ENCODE results near the gene CD44. TPM values are rescaled to one million over a fixed set of nuclear protein-coding genes. Genes with fewer than 3 reads are reported as not detected.

CD44 gene
- total RNA-seq, 1 donor from 2014 or later, result 1,546 TPM

DNA sequence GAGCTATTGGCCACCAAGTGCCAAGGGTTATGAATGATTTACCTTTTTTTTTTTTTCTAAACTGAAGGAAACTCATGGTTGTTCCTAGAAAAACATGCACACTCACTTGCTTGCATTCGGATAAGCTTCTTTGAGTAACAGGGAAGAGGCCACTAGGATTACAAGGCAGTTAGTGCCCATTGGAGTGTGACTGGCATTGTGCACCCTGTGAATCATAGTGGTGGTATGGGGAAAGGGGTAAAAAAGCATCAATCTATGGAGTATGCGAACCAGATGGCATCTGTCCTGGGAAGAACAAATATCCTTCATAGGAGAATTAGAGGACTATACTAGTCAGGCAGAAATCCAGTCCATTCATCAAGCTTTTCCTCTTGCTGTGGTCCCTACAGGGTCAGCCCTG, 24.2 kb downstream of the CD44 start:
- intact Hi-C loops (cut with micrococcal nuclease), result loop anchor here (1.0 to 10.0 kb wide), 4 partner anchors 19 to 578 kb away; no protein-coding TSS in a partner anchor
- Mint-ChIP-seq H3K27me3 (no peaks in the 10 kb centered on the region), H3K27ac (peak overlapping the region; percentile 91), H3K4me3 (peak overlapping the region; percentile 60), H3K9me3 (no peaks in the 10 kb centered on the region), H3K36me3 (ENCODE audit: low read depth) (peaks cover 85% of the 10 kb centered on the region), H3K4me1 (peaks cover 100% of the 10 kb centered on the region)
- TF ChIP-seq, protein P1, sequence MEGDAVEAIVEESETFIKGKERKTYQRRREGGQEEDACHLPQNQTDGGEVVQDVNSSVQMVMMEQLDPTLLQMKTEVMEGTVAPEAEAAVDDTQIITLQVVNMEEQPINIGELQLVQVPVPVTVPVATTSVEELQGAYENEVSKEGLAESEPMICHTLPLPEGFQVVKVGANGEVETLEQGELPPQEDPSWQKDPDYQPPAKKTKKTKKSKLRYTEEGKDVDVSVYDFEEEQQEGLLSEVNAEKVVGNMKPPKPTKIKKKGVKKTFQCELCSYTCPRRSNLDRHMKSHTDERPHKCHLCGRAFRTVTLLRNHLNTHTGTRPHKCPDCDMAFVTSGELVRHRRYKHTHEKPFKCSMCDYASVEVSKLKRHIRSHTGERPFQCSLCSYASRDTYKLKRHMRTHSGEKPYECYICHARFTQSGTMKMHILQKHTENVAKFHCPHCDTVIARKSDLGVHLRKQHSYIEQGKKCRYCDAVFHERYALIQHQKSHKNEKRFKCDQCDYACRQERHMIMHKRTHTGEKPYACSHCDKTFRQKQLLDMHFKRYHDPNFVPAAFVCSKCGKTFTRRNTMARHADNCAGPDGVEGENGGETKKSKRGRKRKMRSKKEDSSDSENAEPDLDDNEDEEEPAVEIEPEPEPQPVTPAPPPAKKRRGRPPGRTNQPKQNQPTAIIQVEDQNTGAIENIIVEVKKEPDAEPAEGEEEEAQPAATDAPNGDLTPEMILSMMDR (IDR thresholded peaks at IDR 0.05), result no peak
- ATAC-seq (ENCODE audit: low read depth), result no peak
- ChIA-PET CTCF (interaction anchor here (0.6 to 2.3 kb wide), 13 partner anchors 12 to 166 kb away, joined by 3 to 12 read pairs (median 4); no protein-coding TSS in a partner anchor), POLR2A (interaction anchor here (0.6 to 9.4 kb wide), 17 partner anchors 9 to 166 kb away, joined by 3 to 50 read pairs (median 4); partner anchors contain the start of gene CD44)
- no peak for DNase-seq

DNA sequence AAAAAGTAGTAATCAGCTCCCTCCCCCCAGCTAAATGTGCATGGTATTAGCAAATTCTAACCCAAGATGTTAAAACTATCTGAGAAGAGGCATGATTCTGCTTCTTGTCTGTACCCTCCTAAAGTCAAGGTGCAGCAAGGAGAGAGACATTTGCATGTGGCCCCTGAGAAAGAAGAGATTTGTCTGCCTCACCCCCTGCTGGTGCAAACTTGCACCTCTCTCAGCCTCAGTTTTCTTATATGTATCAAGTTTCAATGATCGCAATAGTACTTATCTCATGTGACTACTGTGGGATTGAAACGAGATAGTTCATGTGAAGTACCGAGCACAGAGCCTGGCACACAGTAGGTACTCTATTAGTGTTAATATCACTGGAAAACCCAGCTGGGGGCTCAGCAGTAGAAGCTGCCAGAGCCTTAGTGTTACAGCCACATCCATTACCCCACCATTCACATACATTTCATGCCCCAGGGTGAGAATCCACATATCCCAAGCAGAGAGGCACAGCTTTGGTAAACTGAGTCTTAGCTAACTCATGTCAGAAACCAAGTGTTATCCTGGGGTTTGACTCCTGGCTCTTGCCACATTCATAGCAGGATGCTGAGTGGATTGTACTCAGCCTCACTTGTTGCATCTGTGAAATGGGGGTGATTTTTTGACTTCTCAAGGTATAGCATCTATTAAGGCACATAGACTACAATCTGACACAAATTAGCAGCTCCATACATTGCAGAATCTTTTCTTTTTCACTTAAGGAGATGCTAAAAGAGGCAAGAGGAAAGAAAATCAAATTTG, 24.9 kb downstream of the CD44 start:
- Mint-ChIP-seq H3K4me3 (peak overlapping the region; percentile 60), H3K4me1 (peaks cover 100% of the 10 kb centered on the region), H3K27ac (peak overlapping the region; percentile 91), H3K27me3 (no peaks in the 10 kb centered on the region), H3K36me3 (ENCODE audit: low read depth) (peaks cover 85% of the 10 kb centered on the region), H3K9me3 (no peaks in the 10 kb centered on the region)
- intact Hi-C loops (cut with micrococcal nuclease), result loop anchor here (1.0 to 10.0 kb wide), 4 partner anchors 20 to 579 kb away; no protein-coding TSS in a partner anchor
- POLR2A ChIA-PET, result interaction anchor here (0.7 to 9.4 kb wide), 11 partner anchors 10 to 167 kb away, joined by 3 to 50 read pairs (median 6); partner anchors contain the start of gene CD44
- TF ChIP-seq, protein P1 (IDR thresholded peaks at IDR 0.05), result no peak
- CTCF ChIA-PET, result interaction anchor here (0.7 to 2.3 kb wide), 9 partner anchors 16 to 167 kb away, joined by 3 to 12 read pairs (median 4); no protein-coding TSS in a partner anchor
- no peak for ATAC-seq (ENCODE audit: low read depth)
- no peak for DNase-seq

DNA sequence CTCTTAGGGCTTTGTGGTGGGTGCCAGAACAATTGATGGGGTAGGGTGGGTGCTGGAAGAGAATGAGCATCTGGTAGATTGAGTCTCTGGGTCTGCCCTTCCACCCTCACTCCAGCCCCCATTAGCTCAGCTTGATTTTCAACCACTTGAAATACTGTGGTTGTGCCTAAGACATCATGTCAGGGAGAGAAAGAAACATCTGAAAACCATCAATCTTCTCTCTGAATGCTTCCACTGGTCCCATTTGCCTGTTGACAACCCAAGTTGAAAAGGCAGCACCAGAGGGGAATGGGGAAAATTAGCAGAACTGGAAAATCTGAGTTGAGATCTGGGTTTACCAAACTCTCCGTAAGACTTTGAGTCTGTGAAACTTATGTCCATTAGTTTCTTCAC, 26.1 kb downstream of the CD44 start:
- Mint-ChIP-seq H3K27ac (peak overlapping the region; percentile 91), H3K36me3 (ENCODE audit: low read depth) (peaks cover 85% of the 10 kb centered on the region)
- ATAC-seq (ENCODE audit: low read depth), result no peak

DNA sequence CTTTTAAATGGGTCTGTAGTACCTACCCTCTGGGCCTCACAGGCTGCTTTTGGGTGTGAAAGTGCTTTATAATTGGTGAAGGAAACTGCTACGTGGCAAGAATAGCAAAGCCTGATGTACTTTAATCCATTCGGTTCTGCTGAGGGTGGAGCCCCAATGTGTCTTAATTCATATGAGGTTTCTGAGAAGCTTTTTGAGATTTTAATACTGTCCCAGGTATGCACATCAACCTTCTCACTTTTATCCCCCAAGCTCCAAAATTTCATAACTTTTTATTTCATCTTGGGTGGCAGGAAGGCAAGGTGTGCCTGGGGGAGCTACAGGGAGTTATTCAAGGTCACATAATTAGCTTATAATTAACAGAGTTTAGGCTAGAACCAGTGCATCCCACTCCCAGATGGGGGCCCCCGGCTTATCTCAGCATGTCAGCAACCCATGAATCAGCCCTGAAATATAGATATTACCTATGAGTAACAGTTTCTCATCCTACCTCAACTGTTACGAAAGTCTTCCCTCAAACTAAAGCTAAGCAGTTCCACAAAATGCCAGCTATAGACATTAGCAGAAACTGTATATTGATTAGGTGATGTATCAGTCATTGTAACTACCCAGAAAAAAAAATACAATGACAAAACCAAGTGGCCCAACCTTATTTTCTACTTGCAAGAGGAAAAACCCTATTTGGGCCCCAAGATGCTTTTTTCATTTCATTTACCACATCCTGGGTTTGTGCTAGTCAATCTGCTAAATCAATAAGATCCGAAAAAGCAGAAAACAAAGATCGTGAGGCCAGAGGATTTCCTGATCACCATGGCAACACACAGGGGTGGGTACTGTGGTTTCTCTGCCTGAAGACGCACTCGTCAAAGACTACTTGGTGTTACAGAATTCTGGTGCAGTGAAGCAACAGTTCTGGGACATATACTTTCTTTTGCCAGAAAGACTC, 26.7 kb downstream of the CD44 start:
- peaks cover 82% of the 10 kb centered on the region for H3K36me3 Mint-ChIP-seq (ENCODE audit: low read depth)
- H3K27me3 Mint-ChIP-seq, result no peaks in the 10 kb centered on the region
- TF ChIP-seq, protein P1 (IDR thresholded peaks at IDR 0.05), result no peak
- peak; percentile 68 for ATAC-seq (ENCODE audit: low read depth)
- POLR2A ChIA-PET, result interaction anchor here (0.6 to 9.4 kb wide), 10 partner anchors 10 to 124 kb away, joined by 3 to 50 read pairs (median 4); partner anchors contain the start of gene CD44
- CTCF ChIA-PET, result interaction anchor here (1.3 to 1.5 kb wide), 2 partner anchors 166 to 168 kb away, joined by 6 to 7 read pairs; no protein-coding TSS in a partner anchor
- H3K27ac Mint-ChIP-seq, result peak overlapping the region; percentile 91
- intact Hi-C loops (cut with micrococcal nuclease), result loop anchor here (1.0 to 10.0 kb wide), 7 partner anchors 17 to 581 kb away; partner anchors contain the start of genes APIP and PDHX
- H3K9me3 Mint-ChIP-seq, result no peaks in the 10 kb centered on the region
- peaks cover 100% of the 10 kb centered on the region for H3K4me1 Mint-ChIP-seq
- DNase-seq, result peak; percentile 55
- H3K4me3 Mint-ChIP-seq, result peak overlapping the region; percentile 76

More for the DNA sequence above, 26.1 kb downstream of the CD44 start:
- CTCF ChIA-PET, result interaction anchor here (1.3 to 1.5 kb wide), 2 partner anchors 165 to 167 kb away, joined by 6 to 7 read pairs; no protein-coding TSS in a partner anchor
- H3K4me3 Mint-ChIP-seq, result peak overlapping the region; percentile 76
- TF ChIP-seq, protein P1 (IDR thresholded peaks at IDR 0.05), result no peak
- no peaks in the 10 kb centered on the region for H3K9me3 Mint-ChIP-seq
- no peaks in the 10 kb centered on the region for H3K27me3 Mint-ChIP-seq
- DNase-seq, result no peak
- H3K4me1 Mint-ChIP-seq, result peaks cover 100% of the 10 kb centered on the region
- intact Hi-C loops (cut with micrococcal nuclease), result loop anchor here (10.0 kb wide), 1 partner anchor 580 kb away; no protein-coding TSS in a partner anchor
- POLR2A ChIA-PET, result interaction anchor here (0.6 to 9.4 kb wide), 6 partner anchors 10 to 124 kb away, joined by 3 to 50 read pairs (median 6); partner anchors contain the start of gene CD44
